ENCODE data around the gene DPRX. TPM values are rescaled to one million over a fixed set of nuclear protein-coding genes. Genes with fewer than 3 reads are reported as not detected.
A peak's percentile ranks its signal among the peaks of the same experiment; 100 is the strongest.

The DPRX gene
- total RNA-seq, 1 donor from 2014 or later = not detected

DNA sequence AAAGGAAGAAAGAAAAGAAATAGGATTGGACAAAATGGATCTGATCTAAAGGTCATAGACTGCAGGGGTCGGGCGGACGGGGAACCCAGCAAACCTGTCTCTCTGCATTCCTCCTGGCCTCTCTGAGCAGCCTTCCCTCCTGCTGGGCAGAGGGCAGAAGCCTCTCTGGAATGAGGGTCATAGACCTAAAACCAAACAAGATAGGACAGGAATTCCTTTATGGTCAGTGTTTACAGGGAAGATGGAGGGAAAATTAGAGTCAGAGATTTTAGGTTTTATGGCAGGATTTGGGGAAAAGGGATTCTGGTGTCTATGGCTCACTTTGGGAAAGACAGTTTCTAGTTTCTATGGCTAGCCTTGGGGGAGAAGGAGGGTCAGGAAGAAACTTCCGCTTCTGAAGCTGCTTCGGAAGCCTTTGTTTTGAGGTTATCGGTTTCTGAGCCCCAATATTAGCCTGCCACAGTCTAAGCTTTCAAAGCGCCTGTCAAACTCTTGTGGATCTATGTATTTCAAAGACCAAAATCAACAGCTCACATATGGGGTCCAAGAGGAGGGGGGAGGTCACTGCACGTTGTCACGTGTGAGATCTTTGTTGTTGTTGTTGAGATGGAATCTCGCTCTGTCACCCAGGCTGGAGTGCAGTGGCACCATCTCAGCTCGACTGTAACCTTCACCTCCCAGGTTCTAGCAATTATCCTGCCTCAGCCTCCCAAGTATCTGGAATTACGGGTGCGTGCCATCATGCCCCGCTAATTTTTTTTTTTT is 18.9 kb upstream of the DPRX start:
- no peaks in the 10 kb centered on the region for H3K27me3 Mint-ChIP-seq (ENCODE audit: low read depth)
- DNase-seq (ENCODE audit: low spot score in 2 of 2, unreplicated experiment in 2 of 2) = no peak
- H3K9me3 Mint-ChIP-seq = no peaks in the 10 kb centered on the region
- TF ChIP-seq, protein P1, sequence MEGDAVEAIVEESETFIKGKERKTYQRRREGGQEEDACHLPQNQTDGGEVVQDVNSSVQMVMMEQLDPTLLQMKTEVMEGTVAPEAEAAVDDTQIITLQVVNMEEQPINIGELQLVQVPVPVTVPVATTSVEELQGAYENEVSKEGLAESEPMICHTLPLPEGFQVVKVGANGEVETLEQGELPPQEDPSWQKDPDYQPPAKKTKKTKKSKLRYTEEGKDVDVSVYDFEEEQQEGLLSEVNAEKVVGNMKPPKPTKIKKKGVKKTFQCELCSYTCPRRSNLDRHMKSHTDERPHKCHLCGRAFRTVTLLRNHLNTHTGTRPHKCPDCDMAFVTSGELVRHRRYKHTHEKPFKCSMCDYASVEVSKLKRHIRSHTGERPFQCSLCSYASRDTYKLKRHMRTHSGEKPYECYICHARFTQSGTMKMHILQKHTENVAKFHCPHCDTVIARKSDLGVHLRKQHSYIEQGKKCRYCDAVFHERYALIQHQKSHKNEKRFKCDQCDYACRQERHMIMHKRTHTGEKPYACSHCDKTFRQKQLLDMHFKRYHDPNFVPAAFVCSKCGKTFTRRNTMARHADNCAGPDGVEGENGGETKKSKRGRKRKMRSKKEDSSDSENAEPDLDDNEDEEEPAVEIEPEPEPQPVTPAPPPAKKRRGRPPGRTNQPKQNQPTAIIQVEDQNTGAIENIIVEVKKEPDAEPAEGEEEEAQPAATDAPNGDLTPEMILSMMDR (IDR thresholded peaks at IDR 0.05; ENCODE audit: unreplicated experiment) = no peak
- H3K27ac Mint-ChIP-seq = peak overlapping the region; percentile 4
- H3K4me3 Mint-ChIP-seq = peak overlapping the region; percentile 25
- H3K4me1 Mint-ChIP-seq = peaks cover 7% of the 10 kb centered on the region
- H3K36me3 Mint-ChIP-seq = no peaks in the 10 kb centered on the region

DNA sequence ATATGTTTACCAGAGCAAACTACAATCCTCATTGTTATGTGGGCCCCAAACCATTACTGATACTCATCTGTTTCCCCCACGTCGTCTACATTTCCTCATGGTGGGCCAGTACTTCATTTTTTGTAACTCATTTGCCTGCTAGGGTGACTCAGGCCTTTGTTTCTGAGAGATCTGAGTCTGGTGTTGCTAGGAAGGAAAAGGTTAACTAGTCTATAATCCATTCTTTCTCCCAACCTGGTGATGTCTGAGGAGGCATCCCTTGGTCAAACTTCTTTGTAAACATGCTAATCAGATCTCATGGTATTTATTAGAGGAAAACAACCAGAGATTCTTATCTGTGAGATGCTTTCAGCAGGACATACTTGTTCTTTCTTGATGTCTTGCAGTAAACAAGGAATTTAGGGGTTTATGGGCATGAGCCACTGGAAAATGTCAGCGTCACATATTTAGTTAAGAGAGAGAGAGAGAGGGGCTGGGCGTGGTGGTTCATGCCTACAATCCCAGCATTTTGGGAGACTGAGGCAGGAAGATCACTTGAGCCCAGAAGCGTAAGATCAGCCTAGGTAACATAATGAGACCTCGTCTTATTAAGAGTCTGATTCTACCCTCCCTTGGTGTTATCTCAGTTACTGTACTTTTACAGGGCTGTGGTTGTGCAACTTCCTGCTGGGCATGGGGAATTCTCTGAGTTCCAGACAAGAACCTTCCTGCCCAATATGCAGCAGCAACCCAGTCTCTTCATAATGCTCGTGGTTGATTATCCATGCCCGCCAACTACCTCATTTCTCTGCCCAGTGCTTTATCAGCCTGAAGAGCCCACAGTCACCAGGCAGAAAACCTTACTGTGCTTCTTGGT is 9.7 kb upstream of the DPRX start:
- TF ChIP-seq, protein P1 (IDR thresholded peaks at IDR 0.05; ENCODE audit: unreplicated experiment) = no peak
- H3K36me3 Mint-ChIP-seq = no peaks in the 10 kb centered on the region
- no peak for DNase-seq (ENCODE audit: low spot score in 2 of 2, unreplicated experiment in 2 of 2)
- H3K9me3 Mint-ChIP-seq = no peaks in the 10 kb centered on the region
- H3K27me3 Mint-ChIP-seq (ENCODE audit: low read depth) = no peaks in the 10 kb centered on the region
- H3K4me1 Mint-ChIP-seq = peaks cover 9% of the 10 kb centered on the region
- H3K4me3 Mint-ChIP-seq = no peak overlapping the region
- peak overlapping the region; percentile 48 for H3K27ac Mint-ChIP-seq

DNA sequence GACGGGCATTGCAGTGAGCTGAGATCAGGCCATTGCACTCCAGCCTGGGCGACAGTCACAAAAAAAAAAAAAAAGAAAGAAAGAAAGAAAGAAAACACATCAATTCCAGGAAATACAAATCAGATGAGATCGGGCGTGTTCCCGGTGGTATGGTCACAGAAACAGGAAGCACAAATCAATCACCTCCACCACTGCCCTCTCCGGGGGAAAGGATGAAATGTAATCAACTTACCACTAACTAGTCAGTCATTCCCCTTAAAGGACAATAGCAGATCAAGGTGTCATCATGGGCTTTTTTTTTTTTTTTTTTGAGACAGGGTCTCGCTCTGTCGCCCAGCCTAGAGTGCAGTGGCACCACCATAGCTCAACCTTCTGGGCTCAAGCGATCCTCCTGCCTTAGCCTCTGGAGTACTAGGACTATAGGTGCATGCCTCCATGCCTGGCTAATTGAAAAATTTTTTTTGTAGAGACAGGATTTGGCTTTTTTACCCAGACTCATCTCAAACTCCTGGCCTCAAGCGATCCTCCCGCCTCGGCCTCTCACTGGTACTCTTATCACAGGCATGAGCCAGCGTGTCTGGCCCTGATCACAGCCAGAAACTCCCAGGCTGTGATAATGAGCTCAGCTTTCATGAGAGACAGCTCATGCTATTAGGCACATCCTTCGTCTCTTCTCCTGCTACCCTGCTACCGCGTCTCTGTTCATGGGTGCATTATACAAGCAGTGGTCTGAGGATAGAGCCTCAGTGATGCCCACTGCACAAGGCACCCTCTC is 6.8 kb upstream of the DPRX start:
- TF ChIP-seq, protein P1 (IDR thresholded peaks at IDR 0.05; ENCODE audit: unreplicated experiment) = no peak
- H3K9me3 Mint-ChIP-seq = no peaks in the 10 kb centered on the region

DNA sequence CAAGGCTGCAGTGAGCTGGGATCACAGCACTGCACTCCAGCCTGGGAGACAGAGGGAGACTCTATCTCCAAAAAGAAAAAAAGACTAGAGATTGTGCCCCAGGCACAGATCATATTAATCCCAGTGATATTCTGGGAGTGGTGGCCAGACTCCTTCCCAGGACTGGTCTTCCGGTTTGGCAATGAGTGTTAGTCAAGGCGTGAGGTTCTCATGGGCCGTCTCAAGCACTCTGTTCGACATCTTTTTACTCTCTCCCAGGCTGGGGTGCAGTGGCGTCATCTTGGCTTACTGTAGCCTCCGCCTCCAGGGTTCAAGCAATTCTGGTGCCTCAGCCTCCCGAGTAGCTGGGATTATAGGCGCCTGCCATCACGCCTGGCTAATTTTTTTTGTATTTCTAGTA is 5.3 kb upstream of the DPRX start:
- Mint-ChIP-seq H3K9me3 (no peaks in the 10 kb centered on the region), H3K4me3 (no peak overlapping the region), H3K4me1 (peaks cover 10% of the 10 kb centered on the region), H3K36me3 (no peaks in the 10 kb centered on the region), H3K27ac (no peak overlapping the region), H3K27me3 (ENCODE audit: low read depth) (no peaks in the 10 kb centered on the region)
- TF ChIP-seq, protein P1 (IDR thresholded peaks at IDR 0.05; ENCODE audit: unreplicated experiment) = no peak
- DNase-seq (ENCODE audit: low spot score in 2 of 2, unreplicated experiment in 2 of 2) = no peak

More for the DNA sequence above, 6.8 kb upstream of the DPRX start:
- H3K4me1 Mint-ChIP-seq = peaks cover 10% of the 10 kb centered on the region
- no peak overlapping the region for H3K4me3 Mint-ChIP-seq
- H3K27me3 Mint-ChIP-seq (ENCODE audit: low read depth) = no peaks in the 10 kb centered on the region
- no peaks in the 10 kb centered on the region for H3K36me3 Mint-ChIP-seq
- DNase-seq (ENCODE audit: low spot score in 2 of 2, unreplicated experiment in 2 of 2) = no peak
- no peak overlapping the region for H3K27ac Mint-ChIP-seq

DNA sequence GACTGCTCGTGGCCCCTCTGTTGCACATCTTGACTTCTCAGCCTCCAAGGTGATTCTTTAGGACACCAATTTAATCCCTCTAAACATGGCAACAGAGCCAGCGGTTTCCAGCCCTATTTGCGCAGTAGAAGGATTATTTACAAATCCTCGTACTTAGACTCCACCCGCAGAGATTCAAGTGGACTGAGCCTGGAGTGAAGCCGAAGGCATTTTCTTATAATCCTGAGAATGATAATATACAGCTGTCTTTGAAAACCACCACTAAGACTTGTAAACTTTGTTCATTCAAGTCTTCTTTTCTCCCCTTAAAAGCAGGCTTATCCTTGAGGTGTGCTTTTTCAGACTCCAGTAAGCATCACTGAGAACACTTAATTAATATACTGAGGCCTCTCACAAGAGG is 4.8 kb upstream of the DPRX start:
- no peaks in the 10 kb centered on the region for H3K36me3 Mint-ChIP-seq
- peaks cover 6% of the 10 kb centered on the region for H3K4me1 Mint-ChIP-seq
- H3K27me3 Mint-ChIP-seq (ENCODE audit: low read depth) = no peaks in the 10 kb centered on the region

More for the DNA sequence above, 4.8 kb upstream of the DPRX start:
- Mint-ChIP-seq H3K27ac (peak overlapping the region; percentile 79), H3K4me3 (no peak overlapping the region), H3K9me3 (no peaks in the 10 kb centered on the region)
- DNase-seq (ENCODE audit: low spot score in 2 of 2, unreplicated experiment in 2 of 2) = no peak
- TF ChIP-seq, protein P1 (IDR thresholded peaks at IDR 0.05; ENCODE audit: unreplicated experiment) = no peak
